T-helper 2 cell treated with Interferon-gamma antibody and Interleukin-4, amounts not matched to agents 100 ng/mL and 5 ng/mL, for 36 hours (primary cell): ENCODE measurements around the gene NFE2L1. TPM values are rescaled to one million over a fixed set of nuclear protein-coding genes. Genes with fewer than 3 reads are reported as not detected.

Source experiments
- intact Hi-C: fragments of 100-400 bp; cut with micrococcal nuclease; formaldehyde crosslinking; loops from one replicate; pipeline ENCODE4 v1.15.1; 2023
- total RNA-seq: library from RNA; stranded (reverse); gene quantifications from 2 replicates; pipeline ENCODE4 v1.2.3, GENCODE V29; 2022

NFE2L1 gene
- total RNA-seq, 1 donor from 2014 or later = 56.7 TPM

- intact Hi-C loops = loop anchor here (2.0 kb wide), 1 partner anchor 151 kb away; no protein-coding TSS in a partner anchor
Observed at GRCh38 chr17:48046296-48046695, 1.9 kb upstream of the NFE2L1 start.

- intact Hi-C loops = loop anchor here (2.0 kb wide), 1 partner anchor 152 kb away; no protein-coding TSS in a partner anchor
Observed at GRCh38 chr17:48047113-48047740, 932 bp upstream of the NFE2L1 start.

- intact Hi-C loops = loop anchor here (1.0 to 2.0 kb wide), 5 partner anchors 11 to 107 kb away; partner anchors contain the start of genes CBX1, CDK5RAP3, COPZ2 and PNPO
Observed at GRCh38 chr17:48048384-48049126, 396 bp downstream of the NFE2L1 start.

- intact Hi-C loops = no loop called here
Observed at GRCh38 chr17:48051283-48051682, 3.1 kb downstream of the NFE2L1 start.

GRCh38 chr17:48051706-48052486 lies 3.7 kb downstream of the NFE2L1 start:
- intact Hi-C loops = no loop called here

- intact Hi-C loops = no loop called here
Observed at GRCh38 chr17:48052956-48053757, 5.0 kb downstream of the NFE2L1 start.

- intact Hi-C loops = no loop called here
Observed at GRCh38 chr17:48053758-48054237, 5.6 kb downstream of the NFE2L1 start.

GRCh38 chr17:48054238-48055185 lies 6.4 kb downstream of the NFE2L1 start:
- intact Hi-C loops = no loop called here

- intact Hi-C loops = no loop called here
Observed at GRCh38 chr17:48055531-48056245, 7.5 kb downstream of the NFE2L1 start.

GRCh38 chr17:48056246-48056745 lies 8.1 kb downstream of the NFE2L1 start:
- intact Hi-C loops = no loop called here

- intact Hi-C loops = no loop called here
Observed at GRCh38 chr17:48056879-48057278, 8.7 kb downstream of the NFE2L1 start.

GRCh38 chr17:48057626-48058025 lies 9.5 kb downstream of the NFE2L1 start:
- intact Hi-C loops = no loop called here

GRCh38 chr17:48058393-48059124 lies 10.4 kb downstream of the NFE2L1 start:
- intact Hi-C loops = no loop called here

- intact Hi-C loops = no loop called here
Observed at GRCh38 chr17:48059125-48059668, 11.0 kb downstream of the NFE2L1 start.

GRCh38 chr17:48060249-48060648 lies 12.1 kb downstream of the NFE2L1 start:
- intact Hi-C loops = no loop called here

GRCh38 chr17:48062273-48062672 lies 14.1 kb downstream of the NFE2L1 start:
- intact Hi-C loops = no loop called here

GRCh38 chr17:48064638-48065037 lies 16.5 kb downstream of the NFE2L1 start:
- intact Hi-C loops = no loop called here

GRCh38 chr17:48066192-48066591 lies 18.0 kb downstream of the NFE2L1 start:
- intact Hi-C loops = no loop called here
